Stomach smooth muscle (tissue), 2 donors: ENCODE measurements around the gene LBR.

Experiments used
- H3K27ac ChIP-seq: one replicate; pipeline ENCODE4 v1.7.0; 2013; ENCODE audit warnings: mild to moderate bottlenecking, low read length, inconsistent platforms
- H3K27me3 ChIP-seq, 2 donors: one replicate each; pipeline ENCODE4 v1.7.0; 2013; ENCODE audit warnings: low read length in 2 of 2; ENCODE audit not compliant: insufficient read depth in 2 of 2, control insufficient read depth in 1 of 2
- H3K36me3 ChIP-seq, 2 donors: one replicate each; pipeline ENCODE4 v1.7.0; 2013; ENCODE audit warnings: low read length in 2 of 2; ENCODE audit not compliant: control insufficient read depth in 2 of 2, insufficient read depth in 2 of 2
- H3K4me1 ChIP-seq: one replicate; pipeline ENCODE4 v1.7.0; 2013; ENCODE audit warnings: low read length; ENCODE audit not compliant: control insufficient read depth, insufficient read depth
- H3K4me3 ChIP-seq, 2 donors: one replicate each; pipeline ENCODE4 v1.7.0; 2013; ENCODE audit warnings: low read length in 2 of 2
- H3K9ac ChIP-seq, 2 donors: one replicate each; pipeline ENCODE4 v1.7.0; 2013; ENCODE audit warnings: low read length in 2 of 2, mild to moderate bottlenecking in 1 of 2
- H3K9me3 ChIP-seq, 2 donors: one replicate each; pipeline ENCODE4 v1.7.0; 2013; ENCODE audit warnings: low read length in 2 of 2; ENCODE audit not compliant: control insufficient read depth in 2 of 2
- donor health status: healthy.
- donor health status: Pancreatic carcinoma.

LBR gene

DNA sequence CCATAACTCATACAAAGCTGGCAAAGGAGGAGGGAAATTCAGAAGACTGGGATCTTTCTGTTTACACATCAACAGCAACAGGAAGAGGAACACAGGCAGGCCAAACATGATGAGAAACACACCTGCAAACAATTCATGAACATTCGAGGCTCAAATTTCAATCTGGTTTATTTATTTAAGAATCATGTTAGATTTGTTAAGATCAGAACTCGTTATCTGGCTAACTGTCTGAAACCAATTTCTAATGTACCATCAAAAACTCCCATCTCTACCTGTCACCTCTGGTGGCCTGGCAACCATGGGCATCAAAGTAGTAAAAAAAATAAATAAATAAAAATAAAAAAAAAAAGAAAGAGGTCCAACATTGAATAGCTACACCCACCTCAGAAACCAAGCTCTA, 9.8 kb downstream of the LBR start:
- Histone ChIP-seq H3K27ac (no peak overlapping the region), H3K4me3 (no peak overlapping the region), H3K36me3 (peaks cover 30 to 46% of the 10 kb centered on the region in 2 donors)

DNA sequence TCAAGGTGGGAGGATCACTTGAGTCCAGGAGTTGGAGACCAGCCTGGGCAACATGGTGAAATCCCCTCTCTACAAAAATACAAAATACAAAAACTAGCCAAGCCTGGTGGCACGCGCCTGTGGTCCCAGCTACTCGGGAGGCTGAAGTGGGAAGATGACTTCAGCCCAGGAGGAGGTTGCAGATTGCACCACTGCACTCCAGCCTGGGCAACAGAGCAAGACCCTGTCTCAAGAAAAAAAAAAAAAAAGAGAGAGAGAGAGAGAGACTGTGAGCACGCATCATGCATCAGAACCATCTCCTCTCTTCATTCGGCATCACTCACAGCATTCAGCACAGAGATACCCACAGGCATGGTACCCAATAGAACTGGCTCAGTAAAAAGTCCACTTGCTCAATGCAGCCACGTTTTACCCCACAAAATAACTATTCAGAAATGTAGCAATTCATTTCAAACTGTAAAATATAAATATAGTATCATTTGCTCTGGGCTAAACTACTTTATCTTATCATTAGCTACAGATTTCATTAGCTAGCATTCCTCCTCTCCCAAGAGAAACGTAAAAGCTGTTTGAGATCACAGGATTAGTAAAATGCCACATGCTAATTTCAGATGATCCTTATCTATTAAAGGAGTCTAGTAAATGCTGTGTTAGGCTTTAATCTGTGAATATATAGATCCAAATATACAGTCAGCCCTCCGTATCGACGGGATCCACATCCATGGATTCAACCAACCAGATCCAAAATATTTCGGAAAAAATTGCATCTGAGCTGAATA, 11.7 kb downstream of the LBR start:
- Histone ChIP-seq H3K4me3 (no peak overlapping the region), H3K27me3 (no peaks in the 10 kb centered on the region), H3K9me3 (no peaks in the 10 kb centered on the region), H3K27ac (no peak overlapping the region), H3K36me3 (peaks cover 35 to 57% of the 10 kb centered on the region in 2 donors), H3K4me1 (peaks cover 11% of the 10 kb centered on the region), H3K9ac (no peak overlapping the region)

More for the DNA sequence above, 9.8 kb downstream of the LBR start:
- Histone ChIP-seq H3K27me3 (no peaks in the 10 kb centered on the region), H3K9ac (no peak overlapping the region), H3K4me1 (peaks cover 13% of the 10 kb centered on the region), H3K9me3 (no peaks in the 10 kb centered on the region)

DNA sequence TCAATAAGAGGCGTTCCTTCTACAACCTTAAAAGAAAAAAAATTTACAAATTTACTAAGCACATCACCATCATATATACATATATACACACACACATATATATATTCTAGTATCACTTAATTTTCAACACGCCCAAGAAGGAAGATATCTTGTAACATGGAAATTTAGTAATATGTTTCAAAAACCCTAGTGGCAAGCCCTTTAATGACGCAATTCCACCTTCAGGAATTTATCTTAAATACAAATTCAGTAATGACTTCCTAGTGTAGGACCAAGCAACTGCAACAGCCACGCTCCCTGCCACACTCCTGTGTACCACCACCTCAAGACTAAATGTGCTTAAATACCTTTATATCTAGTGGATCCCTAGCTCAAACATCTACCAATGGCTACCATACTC, 12.5 kb downstream of the LBR start:
- Histone ChIP-seq H3K9me3 (no peaks in the 10 kb centered on the region), H3K36me3 (peaks cover 39 to 64% of the 10 kb centered on the region in 2 donors), H3K4me3 (no peak overlapping the region), H3K4me1 (peaks cover 11% of the 10 kb centered on the region), H3K9ac (no peak overlapping the region), H3K27ac (no peak overlapping the region), H3K27me3 (no peaks in the 10 kb centered on the region)

DNA sequence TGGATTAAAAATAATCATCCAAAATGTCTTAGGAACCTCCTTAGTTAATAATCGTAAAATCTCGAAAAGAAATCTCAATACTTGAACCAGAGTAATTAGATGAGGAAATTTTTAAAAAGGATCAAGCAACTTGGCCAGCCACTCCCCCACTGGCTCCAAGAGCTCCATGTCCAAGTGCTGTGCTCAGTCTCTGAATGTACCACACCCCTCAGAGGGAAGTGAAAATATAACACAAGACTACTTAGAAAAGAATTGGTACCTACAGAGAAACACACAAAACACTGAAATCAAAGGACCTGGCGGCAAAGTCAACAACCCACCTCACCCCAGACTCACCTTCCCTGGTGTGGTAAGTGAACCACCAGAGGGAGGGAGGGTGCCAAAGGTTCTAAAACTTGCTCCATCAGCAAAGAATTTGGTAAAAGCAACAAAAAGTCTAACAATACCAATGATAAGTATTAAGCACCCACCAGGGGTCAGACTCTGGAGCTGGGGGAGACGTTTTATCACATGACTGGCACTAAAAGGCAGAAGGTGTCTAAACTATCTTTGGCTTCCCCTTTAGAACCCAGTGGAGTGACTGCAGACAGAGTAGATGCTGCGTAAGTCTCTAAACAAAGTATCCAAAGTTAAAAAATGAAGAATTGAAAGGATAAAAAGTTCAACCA, 14.0 kb downstream of the LBR start:
- Histone ChIP-seq H3K4me1 (peaks cover 11% of the 10 kb centered on the region), H3K36me3 (peaks cover 37 to 59% of the 10 kb centered on the region in 2 donors), H3K27ac (no peak overlapping the region), H3K4me3 (no peak overlapping the region), H3K9ac (no peak overlapping the region), H3K27me3 (no peaks in the 10 kb centered on the region), H3K9me3 (no peaks in the 10 kb centered on the region)

DNA sequence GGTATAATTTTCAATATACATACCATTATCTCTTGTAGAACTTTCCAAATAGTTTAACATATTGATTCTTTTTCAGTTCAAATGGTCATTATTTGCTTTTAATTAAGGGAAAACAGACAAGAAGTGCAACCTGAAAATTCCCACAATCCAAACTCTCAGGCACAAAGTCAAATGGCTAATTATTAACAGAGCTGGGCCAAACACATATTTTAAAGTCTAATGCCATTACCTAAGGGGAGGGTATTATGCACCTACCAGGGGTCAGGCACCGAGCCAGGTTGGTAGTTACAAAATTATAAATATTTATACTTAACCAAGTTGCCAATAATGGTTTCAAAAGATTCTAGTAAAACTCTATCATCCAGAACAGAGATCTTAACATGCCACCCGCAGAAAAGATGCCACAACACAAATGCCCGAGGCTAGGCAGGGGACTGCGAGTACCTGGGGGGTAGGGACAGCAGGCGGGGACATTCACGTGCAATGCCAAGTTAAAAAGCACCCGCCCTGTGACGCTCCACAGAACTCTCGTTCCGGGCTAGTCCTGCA, 15.0 kb downstream of the LBR start:
- Histone ChIP-seq H3K4me3 (no peak overlapping the region), H3K9ac (no peak overlapping the region), H3K9me3 (no peaks in the 10 kb centered on the region), H3K36me3 (peaks cover 35 to 59% of the 10 kb centered on the region in 2 donors), H3K4me1 (peaks cover 11% of the 10 kb centered on the region), H3K27ac (no peak overlapping the region), H3K27me3 (no peaks in the 10 kb centered on the region)

DNA sequence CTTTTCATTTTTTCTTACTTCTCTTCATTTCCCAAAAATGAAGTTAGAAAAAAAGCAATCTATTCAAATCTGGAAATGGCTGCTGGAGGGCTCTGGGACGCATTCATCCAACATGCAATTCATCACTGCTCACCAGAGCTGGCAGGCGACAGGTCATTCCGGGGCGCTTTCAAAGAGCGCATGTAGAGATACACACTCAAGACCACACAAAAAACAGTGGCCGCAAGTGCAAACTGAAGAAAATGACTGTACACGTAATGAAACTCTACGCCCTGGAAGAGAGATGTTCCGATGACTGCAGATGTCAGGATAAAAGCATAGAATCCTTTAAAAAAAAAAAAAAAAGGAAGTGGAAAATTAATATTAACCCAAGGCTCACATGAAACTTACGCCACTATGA, 15.5 kb downstream of the LBR start:
- Histone ChIP-seq H3K9ac (no peak overlapping the region), H3K27ac (no peak overlapping the region), H3K9me3 (no peaks in the 10 kb centered on the region), H3K27me3 (no peaks in the 10 kb centered on the region), H3K4me3 (no peak overlapping the region), H3K36me3 (peaks cover 35 to 57% of the 10 kb centered on the region in 2 donors), H3K4me1 (peaks cover 11% of the 10 kb centered on the region)

DNA sequence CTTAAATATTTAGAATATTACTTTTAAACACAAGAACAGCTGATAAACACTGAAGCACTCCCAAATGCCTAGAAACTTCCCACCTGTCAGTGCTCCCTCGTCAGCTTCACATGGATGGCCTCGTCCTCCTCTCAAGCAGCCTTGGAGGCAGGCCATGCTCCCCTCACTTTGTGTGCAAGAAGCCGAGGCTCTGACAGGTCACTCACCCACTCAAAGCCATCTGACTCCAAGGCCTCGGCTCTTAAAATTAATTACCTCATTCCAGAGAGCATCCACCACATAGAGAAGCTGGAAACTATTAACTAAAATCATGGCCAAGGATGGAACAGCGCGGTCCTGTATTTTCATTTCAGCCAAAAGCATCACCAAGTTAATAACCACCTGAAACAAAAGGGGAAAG, 17.8 kb downstream of the LBR start:
- Histone ChIP-seq H3K27ac (no peak overlapping the region), H3K36me3 (peaks cover 45 to 66% of the 10 kb centered on the region in 2 donors)

DNA sequence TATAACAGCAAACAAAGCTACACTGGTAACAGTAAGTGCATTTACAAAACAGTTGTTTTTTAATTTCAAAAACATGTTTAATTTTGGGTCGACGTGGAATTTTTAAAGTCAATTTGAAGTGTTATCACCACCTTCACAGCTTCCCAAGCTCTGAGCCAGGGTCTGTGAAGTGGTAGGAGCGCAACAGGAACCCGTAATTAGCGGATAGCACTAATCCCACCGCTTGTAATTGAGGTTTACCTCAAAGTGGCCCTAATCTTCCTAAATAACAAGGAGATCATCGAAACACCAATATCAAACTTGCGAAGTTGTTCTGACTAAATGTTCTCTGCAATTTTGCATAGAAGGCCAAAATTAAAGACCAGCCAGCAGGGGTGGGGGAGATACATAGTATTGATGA, 18.8 kb downstream of the LBR start:
- H3K36me3 ChIP-seq, result peaks cover 41 to 59% of the 10 kb centered on the region in 2 donors
- no peak overlapping the region for H3K4me3 ChIP-seq
- H3K9me3 ChIP-seq, result no peaks in the 10 kb centered on the region
- H3K4me1 ChIP-seq, result peaks cover 10% of the 10 kb centered on the region
- no peak overlapping the region for H3K9ac ChIP-seq
- no peak overlapping the region for H3K27ac ChIP-seq
- H3K27me3 ChIP-seq, result no peaks in the 10 kb centered on the region

More for the DNA sequence above, 17.8 kb downstream of the LBR start:
- H3K4me1 ChIP-seq, result peaks cover 11% of the 10 kb centered on the region
- no peaks in the 10 kb centered on the region for H3K9me3 ChIP-seq
- no peaks in the 10 kb centered on the region for H3K27me3 ChIP-seq
- no peak overlapping the region for H3K9ac ChIP-seq
- no peak overlapping the region for H3K4me3 ChIP-seq

DNA sequence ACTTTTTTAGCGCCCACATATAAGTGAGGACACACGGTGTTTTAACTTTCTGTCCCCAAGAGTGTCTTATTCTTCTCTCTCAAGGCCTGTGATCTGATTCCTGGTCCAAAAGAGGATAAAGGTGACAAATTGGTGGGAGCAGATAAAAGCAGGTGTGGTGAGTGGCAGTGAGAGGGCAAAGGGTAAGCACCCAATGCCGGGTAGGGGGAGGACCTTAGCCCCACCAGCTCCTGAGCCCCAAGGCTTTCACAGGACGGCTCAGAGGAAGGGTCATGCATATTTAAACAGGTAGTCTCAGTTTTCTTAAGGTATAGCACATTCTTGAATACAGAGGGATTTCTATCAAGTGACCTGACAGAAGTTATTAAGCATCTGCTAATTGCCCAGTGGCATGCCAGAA, 19.6 kb downstream of the LBR start:
- Histone ChIP-seq H3K4me1 (peaks cover 3% of the 10 kb centered on the region), H3K9ac (no peak overlapping the region), H3K36me3 (peaks cover 40 to 59% of the 10 kb centered on the region in 2 donors)

DNA sequence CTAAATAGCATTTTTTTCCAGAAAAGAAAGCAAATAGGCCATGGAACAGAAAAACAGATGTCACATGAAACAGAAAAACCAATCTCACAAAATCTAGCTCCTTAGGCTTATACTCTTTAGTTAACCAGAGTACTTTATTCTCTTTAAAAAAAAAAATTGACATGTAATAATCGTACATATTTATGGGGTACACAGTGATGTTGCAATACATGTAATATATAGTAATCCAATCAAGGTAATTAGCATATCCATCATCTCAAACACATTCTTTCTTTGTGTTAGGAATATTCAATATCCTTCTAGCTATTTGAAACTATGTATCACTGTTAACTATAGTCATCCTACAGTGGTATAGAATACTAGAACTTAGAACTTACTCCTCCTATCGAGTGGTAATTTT, 20.1 kb downstream of the LBR start:
- Histone ChIP-seq H3K4me1 (no peaks in the 10 kb centered on the region), H3K9ac (no peak overlapping the region), H3K9me3 (no peaks in the 10 kb centered on the region), H3K36me3 (peaks cover 43 to 64% of the 10 kb centered on the region in 2 donors), H3K27me3 (no peaks in the 10 kb centered on the region), H3K4me3 (no peak overlapping the region), H3K27ac (no peak overlapping the region)

More for the DNA sequence above, 19.6 kb downstream of the LBR start:
- H3K4me3 ChIP-seq, result no peak overlapping the region
- H3K27me3 ChIP-seq, result no peaks in the 10 kb centered on the region
- H3K9me3 ChIP-seq, result no peaks in the 10 kb centered on the region
- H3K27ac ChIP-seq, result no peak overlapping the region
